HEK293T (cell line): ENCODE results near the gene HOXD10.

ENCODE experiments used
- FOXA1 ChIP-seq: fragments of 450-650 bp; IDR thresholded peaks from 2 replicates; pipeline ENCODE4 v1.6.1; 2016; ENCODE audit warnings: mild to moderate bottlenecking
- L3MBTL2 ChIP-seq: fragments of 450-650 bp; conservative IDR thresholded peaks from 2 replicates; pipeline ENCODE4 v1.6.1; 2016; ENCODE audit warnings: mild to moderate bottlenecking
- SUZ12 ChIP-seq: fragments of 450-650 bp; IDR thresholded peaks from 2 replicates; pipeline ENCODE4 v1.6.1; 2016; ENCODE audit warnings: mild to moderate bottlenecking
- ZNF384 ChIP-seq: fragments of 450-650 bp; IDR thresholded peaks from 2 replicates; pipeline ENCODE4 v1.6.1; 2016

DNA sequence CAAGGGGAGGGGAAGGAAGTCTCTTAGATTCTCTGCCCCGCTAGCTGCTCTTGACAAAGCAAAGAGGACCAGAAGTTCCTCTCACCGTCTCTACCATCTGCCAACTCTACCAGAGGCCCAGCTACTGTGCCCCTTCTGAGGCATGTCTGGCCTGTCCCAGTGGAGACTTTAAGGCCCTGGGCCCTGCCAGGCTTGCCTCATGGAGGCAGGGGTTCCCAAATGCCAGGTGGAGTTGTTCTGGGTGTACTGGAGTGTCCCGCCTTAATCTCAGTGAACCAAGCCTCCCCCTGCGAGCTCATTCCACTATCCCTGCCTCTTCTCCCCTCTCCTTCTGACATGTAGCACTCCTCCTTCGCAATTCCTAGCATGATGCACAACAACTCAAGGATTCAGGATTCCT lies 14.7 kb upstream of the HOXD10 start:
- TF ChIP-seq FOXA1 (no peak), SUZ12 (no peak), L3MBTL2 (no peak), ZNF384 (no peak)
